Hematopoietic multipotent progenitor cell treated with erythropoietin and hydrocortisone succinate and interleukin-3 and kit ligand, for 4 days (in vitro differentiated cells): ENCODE data around the gene STXBP1.

Experiments used
- DNase-seq: peaks from one replicate; pipeline ENCODE4 v3.0.0-alpha.2; 2015

Gene STXBP1

DNA sequence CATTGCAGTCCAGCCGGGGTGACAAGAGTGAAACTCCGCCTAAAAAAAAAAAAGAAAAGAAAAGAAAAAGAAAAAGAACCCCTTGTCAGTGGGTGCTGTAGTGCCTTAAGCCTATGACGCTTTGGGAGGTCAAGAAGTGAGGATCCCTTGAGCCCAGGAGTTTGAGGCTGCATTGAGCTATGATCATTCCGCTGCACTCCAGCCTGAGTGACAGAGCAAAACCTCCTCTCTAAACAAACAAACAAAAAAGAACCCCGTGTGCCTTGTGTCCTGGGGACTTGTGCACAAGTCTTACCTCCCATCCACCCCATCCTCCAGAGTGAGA lies 33.5 kb upstream of the STXBP1 start:
- DNase-seq: no peak

- DNase-seq: peak; percentile 98
These were observed 32.9 kb upstream of the STXBP1 start for GRCh38 chr9:127578952-127579853.

- DNase-seq: no peak
These were observed 31.7 kb upstream of the STXBP1 start for GRCh38 chr9:127580366-127580765.

DNA sequence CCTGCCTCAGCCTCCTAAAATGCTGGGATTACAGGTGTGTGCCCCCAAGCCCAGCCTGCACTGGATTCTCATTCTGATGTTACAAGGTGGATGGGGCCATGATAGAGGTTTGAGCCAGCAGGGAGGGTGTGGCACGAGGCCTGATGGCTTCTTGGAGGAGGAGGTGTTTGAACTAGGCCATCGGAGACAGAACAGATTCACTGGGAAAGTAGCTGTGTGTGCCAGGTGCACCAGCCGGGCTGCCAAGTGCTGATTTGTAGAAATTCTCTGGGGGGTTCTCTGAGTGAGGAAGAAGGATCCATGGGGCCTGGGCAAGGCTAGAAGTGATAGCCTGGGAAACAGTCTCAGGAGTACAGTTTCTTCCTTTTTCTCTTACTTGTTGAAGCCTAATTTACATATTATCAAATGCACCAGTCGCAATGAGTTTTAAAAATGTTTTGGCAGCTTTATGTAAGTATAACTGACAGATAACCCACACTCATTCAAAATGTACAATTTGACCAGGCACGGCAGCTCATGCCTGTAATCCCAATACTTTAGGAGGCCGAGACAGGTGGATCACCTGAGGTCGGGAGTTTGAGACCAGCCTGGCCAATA lies 31.1 kb upstream of the STXBP1 start:
- peak; percentile 69 for DNase-seq

GRCh38 chr9:127584474-127584805 lies 27.6 kb upstream of the STXBP1 start:
- DNase-seq: peak; percentile 33

- no peak for DNase-seq
These were observed 26.8 kb upstream of the STXBP1 start for GRCh38 chr9:127585161-127585819.

DNA sequence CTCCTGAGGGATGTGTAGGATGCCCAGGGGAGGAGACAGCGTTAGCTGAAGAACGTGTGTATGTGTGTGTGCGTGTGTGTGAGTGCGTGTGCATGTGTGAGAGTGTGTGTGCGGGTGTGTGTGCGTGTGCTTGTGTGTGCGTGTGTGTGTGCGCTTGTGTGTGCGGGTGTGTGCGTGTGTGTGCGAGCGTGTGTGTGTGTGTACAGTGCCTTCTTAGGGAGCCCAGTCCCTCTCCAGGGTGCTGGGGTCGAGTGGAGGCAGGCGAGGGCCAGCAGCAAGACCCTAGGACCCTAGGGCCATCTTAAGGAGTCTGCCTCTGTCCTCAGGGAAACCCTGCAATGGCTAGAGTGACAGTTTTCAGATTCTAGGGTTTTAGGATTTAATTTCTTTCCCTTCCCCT lies 26.0 kb upstream of the STXBP1 start:
- DNase-seq: no peak

GRCh38 chr9:127586537-127586936 lies 25.5 kb upstream of the STXBP1 start:
- peak; percentile 90 for DNase-seq

DNA sequence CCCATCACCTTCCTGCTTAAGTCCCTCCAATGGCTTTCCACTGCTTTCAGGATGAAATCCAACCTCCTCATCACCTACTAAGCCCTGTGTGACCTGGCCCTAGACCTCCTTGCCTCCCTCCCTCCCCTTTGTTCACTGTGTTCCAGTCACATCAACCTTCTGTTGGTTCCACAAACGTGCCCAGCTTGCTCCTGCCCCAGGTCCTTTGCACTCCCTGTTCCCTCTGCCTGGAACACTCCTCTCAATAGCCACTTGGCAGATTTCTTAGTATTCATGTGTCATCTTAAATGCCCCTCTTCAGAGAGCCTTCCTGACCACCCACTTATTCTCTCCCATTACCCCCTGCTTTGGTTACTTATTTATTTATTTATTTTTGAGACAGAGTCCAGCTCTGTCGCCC lies 24.1 kb upstream of the STXBP1 start:
- no peak for DNase-seq

DNA sequence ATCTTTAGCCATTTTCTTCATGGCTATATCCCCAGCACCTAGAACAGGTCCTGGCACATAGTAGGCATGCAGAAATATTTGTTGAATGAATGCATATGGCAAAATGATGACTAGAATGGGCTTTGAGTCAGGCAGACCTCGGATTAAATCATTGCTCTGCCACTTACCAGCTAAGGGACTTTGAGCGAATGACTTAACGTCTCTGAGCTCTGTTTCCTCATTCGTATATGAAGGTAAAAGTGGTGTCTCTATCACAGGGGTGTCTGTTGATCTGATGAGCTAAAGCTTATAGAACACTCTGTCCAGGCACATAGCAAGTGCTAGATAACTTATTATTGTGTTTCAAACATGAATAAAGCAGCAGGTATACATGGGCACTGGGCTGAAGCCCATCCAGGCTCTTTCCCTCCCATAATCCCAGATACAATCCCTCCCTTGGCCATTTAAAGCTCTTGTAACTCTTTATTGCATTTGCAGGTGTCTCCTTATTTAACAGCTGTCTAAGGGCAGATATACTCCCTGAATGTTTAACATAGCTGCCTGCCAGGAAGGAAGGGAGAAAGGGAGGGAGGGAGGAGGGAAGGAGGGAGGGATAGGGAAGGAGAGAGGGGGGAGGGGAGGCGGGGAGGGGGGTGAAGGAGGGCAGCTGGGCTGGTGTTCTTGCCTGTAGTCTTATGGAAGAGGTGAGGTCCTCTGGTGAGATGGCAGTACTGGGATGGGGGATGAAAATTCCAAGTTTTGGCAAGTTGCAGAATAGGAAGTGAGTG lies 23.2 kb upstream of the STXBP1 start:
- no peak for DNase-seq

GRCh38 chr9:127589955-127590370 lies 22.1 kb upstream of the STXBP1 start:
- DNase-seq: peak; percentile 72

DNA sequence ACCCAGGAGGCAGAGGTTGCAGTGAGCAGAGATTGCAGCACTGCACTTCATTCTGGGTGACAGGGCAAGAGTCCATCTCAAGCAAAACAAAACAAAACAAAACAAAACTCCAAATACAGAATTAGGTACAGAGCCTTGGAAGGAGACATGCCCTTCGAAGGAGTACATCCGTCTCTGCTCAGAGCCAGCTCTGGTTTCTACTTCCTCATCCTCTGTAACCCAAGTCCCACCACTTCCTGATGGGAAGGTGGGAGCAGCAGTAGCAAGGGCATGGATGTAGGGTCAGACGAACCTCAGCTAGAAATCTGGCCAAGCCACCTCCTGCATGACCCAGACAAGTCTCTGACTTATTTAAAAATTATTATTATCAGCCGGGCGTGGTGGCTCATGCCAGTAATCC lies 16.5 kb upstream of the STXBP1 start:
- DNase-seq: no peak

GRCh38 chr9:127598839-127599549 lies 13.1 kb upstream of the STXBP1 start:
- no peak for DNase-seq

DNA sequence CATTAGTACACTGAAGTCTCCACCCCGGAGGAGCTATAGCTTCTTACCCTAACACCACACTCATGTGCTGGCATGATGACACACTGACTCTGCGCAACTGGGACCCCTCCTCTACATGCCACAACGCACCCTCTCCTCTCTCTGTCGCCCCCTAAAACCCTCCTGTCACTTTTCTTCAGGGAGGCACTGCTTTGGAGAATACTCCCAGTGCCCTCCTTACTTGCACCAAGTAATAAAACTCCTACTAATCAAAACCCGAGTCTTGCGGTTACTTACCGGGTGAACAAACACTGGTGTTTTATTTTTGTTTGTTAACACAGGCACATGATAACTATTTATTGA lies 12.6 kb upstream of the STXBP1 start:
- no peak for DNase-seq

- no peak for DNase-seq
These were observed 8.9 kb upstream of the STXBP1 start for GRCh38 chr9:127603226-127603625.

DNA sequence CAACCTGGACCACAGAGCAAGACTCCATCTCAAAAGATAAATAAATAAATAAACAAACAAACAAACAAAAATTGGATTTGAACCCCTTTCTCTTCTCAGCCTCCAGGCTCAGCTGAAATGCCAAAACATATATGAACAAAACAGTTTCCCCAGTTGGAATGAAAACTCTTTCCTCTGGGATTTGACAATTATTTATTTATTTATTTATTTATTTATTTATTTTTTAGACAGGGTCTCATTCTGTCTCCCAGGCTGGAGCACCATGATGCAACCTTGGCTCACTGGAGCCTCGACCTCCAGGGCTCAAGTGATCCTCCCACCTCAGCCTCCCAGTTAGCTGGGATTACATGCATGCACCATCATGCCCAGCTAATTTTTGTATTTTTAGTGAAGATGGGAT lies 6.0 kb upstream of the STXBP1 start:
- DNase-seq: no peak

GRCh38 chr9:127608104-127608966 lies 3.7 kb upstream of the STXBP1 start:
- peak; percentile 73 for DNase-seq

GRCh38 chr9:127611603-127611898 lies 526 bp upstream of the STXBP1 start:
- no peak for DNase-seq

DNA sequence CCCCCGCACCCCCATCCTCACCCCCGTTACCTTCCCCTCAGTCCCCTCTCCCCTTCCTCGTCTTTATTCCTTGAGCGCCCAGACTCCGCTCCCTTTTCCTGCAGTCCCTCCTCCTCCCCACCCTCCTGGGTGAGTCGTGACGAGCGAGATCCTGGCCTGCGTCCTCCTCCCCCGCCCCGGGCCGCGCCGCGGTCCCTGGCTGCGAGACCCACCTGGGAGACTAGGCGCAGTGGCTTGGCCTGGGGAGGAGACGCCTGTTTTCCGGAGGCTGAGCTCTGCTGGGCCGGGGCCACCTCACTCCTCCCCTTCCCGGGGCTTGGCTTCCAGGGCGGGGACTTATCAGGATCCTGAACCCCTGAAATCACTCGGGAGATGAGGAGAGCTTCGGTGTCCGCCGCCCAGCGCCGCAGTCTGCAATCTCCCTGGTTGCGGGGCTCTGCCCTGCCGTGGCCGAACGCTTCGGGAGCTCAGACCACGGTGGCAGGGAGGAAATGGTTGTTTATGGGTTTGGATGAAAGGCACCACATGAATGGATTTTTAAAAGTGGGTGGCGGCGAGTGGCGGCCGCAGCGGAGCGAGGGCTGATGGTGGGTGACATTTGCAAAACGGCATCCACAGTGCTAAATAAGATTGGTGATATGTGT lies 984 bp downstream of the STXBP1 start:
- DNase-seq: peak; percentile 42

GRCh38 chr9:127613583-127613954 lies 1.5 kb downstream of the STXBP1 start:
- no peak for DNase-seq

GRCh38 chr9:127614961-127615360 lies 2.9 kb downstream of the STXBP1 start:
- DNase-seq: no peak
